NOMO-1 treated with dmso at 0.1 percent for 144 hours (cell line): Measurements from ENCODE around the gene ARHGAP26.
A peak's percentile ranks its signal among the peaks of the same experiment; 100 is the strongest.

Experiments
- DNase-seq: peaks from one replicate; lab custom pipeline; 2025; ENCODE audit not compliant: unreplicated experiment; lab: John Stamatoyannopoulos, UW

The ARHGAP26 gene

DNA sequence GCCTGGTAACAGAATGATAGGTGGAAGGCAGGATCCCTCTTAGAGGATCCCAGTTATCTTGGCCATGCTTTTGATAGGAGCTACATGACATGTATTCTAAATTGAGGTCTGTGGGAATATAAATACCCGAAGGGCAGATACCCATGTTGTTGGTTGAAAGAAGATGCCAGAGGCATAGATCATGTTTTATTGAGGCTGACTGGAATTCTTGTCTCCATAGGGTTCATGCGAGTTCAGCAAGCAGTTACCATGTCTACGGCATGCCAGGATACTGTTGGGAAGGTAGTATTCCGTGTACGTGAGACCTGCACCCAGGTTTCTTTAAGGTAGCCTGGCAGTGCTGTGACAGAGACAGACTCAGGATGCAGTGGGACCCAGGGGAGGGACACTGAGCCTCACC lies 402.6 kb downstream of the ARHGAP26 start:
- DNase-seq = no peak

DNA sequence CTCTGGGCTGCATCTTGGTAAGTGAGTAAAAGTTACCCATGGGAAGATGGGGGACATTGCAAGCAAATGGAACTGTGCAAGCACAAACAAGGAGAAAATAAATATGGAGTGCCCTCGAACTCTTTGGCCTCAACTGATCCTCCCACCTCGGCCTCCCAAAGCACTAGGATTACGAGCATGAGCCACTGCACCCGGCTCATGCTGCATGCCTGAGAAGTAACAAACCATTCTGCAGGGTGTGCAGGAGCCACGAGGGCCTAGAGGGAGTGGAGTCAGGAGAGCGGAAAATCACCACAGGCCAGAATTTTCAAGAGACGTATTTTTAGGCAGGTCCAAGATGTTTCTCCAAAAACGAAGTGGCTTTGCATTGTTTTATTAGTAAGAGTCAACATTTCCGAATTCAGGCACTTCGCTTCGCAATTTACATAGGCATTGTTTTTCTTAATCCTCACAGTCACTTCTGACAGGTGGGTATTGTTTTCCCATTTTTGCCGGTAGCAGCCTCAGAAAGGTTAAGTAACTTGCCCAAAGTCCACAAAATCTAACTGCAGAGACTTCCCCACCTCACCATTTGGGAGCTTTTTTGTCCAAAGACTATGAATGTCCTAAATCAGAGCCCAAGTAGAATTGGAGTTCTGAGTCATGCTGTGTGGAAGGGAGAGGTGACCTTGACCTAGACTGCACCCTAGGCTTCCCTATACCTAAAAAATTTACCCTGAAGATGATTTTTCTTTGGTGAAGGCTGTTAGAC lies 403.1 kb downstream of the ARHGAP26 start:
- DNase-seq = no peak

DNA sequence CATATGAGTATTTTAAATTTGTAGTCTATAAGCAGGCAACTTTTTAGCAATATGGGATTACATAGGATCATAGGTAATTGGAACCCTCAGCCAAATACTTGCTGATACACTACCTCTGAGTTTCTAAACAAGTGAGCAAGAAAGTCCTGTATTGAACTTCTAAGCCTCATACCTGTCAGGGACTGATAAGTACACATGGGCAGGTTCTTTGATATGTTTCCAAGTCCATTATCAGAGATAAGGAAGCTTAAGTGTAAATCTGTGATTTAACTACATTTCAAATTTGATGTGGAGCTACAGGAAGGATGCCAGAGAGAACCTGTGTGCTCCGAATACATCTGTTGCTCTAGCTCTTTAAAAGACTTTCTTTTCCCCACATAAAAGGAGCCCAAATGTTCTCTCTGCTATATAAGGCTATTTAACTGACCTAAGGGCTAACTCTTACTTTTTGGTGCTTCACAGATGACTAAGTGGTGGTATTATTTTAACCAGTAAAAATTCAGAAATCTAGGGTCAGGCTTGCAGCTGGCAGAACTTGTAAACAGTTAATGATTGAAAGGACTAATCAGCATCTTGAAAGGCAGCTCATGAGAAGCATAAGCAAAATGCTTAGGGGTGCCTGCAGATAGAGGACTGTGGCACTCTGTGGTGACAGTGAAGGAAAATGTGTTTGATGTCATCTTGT lies 404.7 kb downstream of the ARHGAP26 start:
- DNase-seq = no peak

DNA sequence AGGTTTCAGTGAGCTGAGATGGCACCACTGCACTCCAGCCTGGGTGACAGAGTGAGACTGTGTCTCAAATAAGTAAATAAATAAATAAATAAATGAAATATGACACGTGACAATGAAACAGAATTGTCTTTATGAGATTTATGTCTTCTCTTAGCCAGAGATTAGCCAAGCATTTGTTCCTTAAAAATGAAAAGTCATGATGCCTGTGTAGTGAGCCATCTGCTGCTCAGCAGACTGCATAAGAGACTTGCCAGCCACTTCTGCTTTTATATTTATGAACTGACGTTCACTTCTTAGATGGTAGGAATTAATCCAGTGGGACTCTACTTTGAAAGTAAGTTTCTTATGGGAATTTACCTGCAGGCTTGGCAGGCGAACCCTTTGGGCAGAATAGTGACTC lies 405.9 kb downstream of the ARHGAP26 start:
- peak; percentile 43 for DNase-seq

DNA sequence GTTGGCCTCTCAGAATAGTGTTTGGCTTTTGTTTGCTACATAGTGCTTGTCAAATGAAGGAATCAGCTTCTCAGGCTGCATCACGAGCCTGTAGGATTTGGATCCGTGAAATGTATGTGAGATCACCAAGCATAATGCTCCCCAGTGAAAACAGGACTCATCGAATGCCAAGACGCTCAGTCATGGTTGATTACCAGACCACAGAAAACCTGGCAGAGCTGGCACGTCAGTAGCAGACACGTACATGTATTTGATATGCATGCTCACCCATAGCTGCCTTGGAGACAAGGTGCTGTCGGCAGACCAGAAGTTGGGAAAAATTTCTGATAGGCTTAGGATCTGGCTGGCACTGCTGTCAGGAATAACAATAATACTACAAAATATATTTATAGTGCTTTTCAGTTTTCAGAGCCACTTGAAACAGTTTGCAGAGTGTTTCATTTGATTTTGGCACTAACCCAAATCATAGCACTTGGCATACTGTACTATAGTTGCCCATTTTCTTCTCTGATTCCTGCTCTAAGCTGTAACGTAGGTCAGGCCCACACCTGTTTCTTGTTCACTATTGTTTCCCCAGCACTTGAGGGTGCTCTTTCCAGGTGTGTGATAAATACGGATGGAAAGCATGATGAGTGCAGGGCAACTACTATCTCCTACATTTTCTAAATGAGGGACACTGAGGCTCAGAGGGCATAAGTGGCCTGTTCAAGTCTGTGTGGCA lies 407.2 kb downstream of the ARHGAP26 start:
- DNase-seq = no peak

DNA sequence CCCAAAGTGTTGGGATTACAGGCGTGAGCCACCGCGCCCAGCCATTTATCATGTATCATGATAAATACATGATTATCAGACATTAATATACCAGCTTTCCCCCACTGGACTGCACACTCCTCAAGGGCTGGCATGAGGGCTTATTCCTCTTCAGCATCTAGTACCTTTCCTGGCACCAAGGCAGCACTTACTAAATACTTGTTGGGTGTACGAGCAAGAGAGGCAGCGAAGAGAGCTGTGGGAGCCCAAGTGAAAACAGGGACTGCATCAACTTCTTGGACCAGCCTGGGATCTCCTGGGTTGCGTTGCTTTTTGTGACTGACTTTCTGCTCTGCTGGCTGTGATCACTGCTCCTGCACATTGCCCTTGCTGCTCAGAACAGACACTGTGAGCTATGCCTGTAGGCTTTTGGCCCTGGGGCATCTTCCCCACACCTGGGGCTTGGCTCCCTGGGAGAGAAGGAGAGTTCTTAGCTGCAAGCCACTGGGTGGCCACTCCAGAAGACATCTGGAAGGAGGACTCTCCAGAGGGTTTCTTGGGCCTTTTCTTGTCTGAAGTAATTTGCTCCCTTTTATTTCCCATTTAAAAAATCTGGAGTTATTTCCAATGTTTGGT lies 409.1 kb downstream of the ARHGAP26 start:
- no peak for DNase-seq

DNA sequence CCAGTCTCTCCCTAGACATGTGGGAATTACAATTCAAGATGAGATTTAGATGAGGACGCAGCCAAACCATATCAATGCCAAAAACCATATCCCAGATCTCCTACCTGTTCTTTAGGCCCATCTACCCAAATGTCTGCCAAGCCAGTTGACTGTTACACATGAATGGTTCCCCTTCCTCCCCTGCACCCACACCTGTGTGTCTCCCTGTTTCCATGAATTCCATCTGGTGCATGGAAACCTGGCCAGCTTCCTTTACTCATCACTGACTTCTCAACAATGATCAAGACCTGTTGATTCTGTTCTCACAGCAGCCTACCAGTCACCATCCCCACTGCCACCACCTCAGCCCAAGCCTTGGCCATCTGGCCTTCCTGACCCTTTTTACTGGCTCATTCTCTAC lies 410.6 kb downstream of the ARHGAP26 start:
- DNase-seq = no peak

DNA sequence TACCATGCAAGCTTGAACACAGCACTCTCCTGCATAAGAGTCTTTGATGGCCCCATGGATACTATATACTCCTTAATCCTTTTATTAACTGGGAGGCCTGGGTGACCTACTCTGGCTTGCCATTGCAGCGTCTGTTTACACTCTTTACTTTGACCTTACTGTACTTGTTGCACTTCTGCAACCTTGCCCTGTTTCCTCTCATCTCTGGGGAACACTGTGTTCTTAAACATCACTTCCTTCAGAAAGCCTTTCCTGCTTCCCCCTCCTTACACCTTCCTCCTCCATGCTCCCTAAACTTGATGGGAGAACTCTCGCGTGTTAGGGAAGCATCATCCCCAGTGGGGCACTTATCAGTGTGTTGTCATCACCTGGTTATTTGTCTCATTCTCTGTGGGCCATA lies 411.0 kb downstream of the ARHGAP26 start:
- no peak for DNase-seq

DNA sequence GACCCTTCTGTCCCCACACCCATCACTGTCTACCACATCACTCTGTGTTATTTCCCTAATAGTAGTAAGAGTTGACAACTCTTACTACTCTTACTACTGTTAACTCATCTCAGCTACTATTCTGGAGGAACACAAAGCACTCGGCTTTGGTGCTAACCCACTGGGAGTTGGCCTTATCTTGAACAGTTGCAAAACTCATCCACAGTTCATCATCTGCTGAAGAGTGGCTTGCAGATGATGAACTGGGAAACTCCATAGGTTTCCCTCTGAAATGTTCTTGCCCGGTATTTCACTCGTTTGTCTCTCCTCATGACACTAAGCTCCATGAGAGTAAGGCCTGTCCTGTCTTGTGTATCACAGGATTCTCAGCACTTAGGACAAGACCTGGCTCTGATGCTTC lies 411.9 kb downstream of the ARHGAP26 start:
- DNase-seq = no peak

DNA sequence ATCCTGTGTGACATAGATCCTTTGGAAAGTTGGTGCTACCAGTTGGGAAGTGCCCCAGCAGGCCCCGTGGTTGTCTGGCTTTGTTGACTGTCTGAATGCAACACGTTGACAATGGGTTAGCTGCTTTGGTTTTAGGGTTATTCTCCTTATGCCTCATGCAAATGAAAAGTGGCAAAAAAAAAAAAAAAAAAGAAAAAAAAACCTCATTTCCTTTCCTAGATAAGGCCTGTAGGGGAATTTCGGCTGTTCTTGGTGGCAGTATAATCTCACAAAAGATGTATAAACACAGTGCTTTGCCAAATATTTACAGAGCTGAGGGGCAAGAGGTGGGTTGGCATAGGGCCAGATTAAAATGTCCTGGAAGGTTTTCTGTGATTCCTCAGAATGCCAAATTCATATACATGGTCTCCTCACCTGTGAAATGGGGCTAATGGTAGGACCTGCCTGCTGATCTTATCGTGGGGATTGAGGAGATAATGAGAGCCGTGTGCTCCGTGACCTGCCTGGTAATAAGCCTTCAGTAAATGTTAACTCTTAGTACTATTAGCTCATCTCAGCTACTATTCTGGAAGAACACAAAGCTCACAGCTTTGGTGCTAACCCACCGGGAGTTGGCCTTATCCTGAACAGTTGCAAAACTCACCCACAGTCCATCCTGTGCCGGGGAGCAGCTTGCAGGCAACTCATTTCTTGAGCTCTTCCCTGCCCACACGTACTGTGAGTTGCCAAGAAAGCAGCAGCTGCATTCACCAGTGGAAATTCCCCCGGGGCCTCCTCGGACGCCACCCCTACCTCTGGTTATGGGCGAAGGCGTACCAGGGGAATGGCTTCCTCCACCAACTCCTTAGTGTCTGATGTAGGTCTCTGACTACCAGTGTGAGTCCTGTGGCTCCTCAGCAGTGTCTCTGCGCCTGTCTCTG lies 413.0 kb downstream of the ARHGAP26 start:
- no peak for DNase-seq

DNA sequence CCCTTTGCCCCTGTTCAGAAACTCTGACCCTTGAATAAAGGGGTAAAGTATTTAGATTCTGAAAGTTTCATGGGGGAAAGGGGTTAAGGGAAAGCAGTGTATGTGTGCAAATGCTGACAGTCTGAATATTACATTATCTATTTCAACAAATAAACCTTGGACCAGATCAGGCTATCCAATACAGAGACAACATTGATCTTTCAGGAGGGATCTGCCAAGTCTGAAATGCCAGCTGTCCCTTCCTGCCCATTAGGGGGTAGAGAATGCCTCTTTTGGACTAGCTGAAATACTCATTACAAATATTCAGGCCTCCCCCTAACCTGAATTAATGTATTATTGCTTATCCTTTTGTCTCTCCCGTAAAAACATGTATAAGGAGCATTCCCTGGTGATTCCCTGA lies 413.8 kb downstream of the ARHGAP26 start:
- DNase-seq = no peak

DNA sequence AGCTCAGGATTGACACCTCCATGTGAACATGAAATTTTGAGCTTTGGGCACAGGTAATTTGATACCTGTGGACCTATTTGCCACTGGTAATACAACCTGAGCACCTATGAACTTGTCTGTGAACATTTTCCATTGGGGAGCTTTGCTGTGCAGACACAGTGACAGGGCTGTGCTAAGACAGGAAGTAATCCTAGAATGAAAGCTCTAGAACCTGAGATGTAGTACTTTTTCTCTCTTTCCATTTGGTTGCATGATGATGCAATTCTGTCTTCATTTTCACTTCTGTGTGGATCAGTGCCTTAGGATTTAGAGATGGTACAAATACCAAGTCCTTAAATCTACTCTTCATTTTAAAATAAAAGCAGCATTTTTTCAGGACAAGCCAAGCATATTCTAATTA lies 416.4 kb downstream of the ARHGAP26 start:
- no peak for DNase-seq

DNA sequence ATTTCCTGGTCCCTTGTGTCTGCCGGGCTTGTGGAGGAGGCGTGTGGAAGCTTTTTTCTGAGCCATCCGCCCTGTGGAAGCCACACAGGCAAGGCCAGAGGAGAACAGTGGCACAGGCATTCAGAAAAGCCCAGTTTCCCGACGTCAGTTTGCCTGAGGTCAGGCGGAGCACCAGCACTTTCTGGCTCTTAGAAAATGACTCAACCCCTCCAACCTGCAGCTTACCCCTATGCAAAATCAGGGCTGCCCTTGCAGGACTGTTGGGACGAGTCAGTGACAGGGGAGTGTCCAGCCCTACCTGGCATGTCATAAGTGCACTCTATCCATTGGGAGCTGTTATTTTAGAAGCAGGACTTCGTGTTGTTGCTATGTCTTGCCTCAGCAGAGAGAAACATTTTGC lies 417.3 kb downstream of the ARHGAP26 start:
- no peak for DNase-seq

DNA sequence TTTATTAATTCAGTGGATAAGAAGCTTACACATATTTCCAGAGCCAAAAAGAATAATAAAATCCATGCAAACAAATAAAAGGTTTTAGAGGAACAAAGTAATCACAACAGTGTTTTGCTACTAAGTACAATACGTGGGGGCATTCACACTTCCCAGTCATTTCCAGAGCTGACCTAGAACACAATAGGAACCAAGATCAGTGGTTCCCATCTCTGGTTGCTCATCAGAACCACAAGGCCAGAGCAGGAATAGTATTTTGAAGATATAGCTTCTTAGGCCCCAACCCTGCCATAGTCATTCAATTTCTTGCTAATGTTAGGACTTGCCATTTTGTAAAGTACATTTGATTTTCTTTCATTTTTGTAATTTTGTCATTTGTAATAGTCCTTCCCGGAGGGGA lies 417.9 kb downstream of the ARHGAP26 start:
- no peak for DNase-seq

DNA sequence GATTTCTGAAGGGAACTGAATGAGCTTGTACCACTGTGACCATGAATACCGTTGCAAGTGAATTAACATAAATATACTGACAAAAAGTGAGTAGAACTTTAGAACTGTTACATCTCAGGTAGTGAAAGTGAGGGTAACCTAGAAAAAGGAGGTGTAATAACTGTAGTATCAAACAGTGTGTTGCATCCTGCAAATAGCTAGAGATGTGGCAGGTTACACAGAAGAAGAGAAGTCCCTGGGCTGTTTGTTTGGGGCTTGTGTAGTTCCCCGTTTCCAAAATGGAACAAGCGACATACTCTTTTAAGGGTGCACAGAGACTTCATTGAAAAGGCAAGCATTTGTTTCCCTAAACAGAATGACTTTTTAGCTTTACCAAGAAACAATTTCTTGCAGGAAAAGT lies 418.5 kb downstream of the ARHGAP26 start:
- no peak for DNase-seq

DNA sequence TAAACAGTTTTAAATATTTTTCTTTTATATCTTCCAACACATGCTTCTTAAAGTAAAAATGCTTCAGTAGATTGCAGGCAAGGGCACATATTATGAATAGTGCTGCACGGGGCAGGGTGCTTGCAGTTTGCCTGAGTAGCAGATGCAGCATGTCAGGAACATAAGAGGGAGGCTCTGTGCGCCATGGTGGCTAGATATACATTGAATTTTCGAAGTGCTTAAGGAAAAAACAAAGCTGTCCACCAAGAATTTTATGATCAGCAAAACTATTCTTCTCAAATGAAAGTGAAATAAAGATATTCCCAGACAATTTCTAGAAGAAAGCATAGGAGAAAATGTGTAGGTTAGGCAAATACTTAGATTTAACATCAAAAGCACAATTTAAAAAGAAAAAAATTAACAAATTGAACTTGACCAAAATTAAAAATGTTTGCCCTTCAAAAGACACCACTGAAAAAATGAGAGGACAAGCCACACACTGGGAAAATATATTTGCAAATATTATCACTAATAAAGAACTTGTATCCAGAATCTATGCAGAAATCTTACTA lies 420.2 kb downstream of the ARHGAP26 start:
- no peak for DNase-seq

DNA sequence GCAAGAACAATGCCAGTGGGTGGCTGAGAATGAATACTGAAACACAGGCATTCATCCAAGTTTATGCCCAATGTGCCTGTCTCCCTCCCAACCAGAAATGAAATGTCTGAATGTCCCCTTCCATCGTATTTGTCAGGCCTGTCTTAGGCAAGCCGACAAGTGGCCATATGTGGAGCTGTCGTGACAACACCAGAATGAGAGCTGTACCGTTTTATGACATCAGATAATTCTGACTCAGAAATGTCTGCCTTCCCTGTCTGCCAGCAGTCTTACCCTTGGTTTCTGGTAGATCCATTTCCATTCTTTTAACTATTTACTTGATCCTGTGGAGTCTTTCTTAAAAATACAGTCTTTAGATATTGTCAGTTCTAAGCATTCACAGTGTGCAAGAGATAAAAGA lies 421.5 kb downstream of the ARHGAP26 start:
- DNase-seq = no peak

DNA sequence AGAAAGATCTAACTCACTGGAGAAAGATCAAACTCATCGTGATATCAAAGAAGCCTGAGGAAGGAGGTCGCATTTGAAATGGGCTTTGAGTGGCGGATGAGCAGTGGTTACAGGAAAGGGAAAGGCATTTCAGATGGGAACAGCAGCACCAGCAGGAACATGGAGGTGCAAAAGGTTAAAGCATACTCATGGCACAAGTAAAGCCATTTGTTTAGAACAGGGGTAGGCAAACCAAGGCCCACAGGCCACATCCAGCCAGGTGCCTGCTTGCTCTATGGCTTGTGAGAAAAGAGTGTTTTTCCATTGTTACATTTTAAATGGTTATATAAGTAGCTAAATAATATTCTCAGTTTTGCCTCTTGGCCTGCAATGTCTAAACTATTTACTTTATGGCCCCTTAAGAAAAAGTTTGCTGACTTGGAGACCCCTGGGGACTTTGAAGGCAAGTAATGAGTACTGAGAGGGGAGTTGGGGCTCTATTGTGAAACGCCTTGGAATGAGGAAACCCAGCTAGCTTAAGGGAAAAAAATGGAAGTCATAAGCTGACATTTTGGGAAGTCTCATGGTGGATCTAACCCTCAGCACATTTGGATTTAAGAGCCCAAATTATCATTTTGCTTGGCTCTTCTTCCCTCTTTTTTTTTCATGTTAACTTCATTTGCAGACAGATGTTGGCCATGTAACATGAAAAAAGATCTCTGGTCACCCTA lies 422.2 kb downstream of the ARHGAP26 start:
- no peak for DNase-seq

DNA sequence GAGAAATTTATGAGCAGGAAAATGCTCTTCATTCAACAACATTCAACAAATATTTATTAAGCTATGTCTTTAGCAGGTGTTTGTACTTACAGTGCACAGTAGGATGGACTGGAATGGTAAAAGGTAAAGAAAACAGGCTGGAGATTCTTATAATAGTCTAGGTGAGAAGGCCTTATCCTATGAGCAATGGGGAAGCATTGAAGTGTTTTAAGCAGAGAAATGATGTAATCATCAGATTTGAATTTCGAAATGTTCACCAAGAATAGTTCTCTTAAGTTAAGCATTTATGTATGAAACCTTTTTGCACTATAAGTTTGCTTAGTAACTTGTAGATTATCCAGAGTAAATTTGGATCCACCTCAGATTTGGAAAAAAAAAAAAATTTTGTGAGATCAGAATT lies 424.0 kb downstream of the ARHGAP26 start:
- DNase-seq = no peak

DNA sequence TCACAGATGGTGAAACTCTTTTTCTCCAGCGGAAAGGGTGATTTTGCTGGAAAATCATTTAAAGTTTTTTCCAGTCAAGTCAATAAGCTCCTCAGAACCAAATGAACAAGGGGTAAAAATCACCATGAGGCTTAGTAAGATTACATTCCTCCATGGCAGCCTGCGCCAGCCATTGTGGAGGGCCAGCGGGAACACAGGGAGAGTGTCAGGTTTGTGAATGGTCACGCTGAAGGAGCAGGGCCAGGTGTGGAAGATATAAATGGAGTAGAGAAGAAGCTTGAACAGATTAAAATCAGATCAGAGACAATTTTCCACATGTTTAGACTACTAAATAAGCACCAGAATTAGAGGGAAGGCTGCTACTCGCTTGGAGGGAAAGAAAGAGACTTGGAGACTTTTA lies 424.5 kb downstream of the ARHGAP26 start:
- no peak for DNase-seq
